ENCODE data around the gene FZD10. TPM values are rescaled to one million over a fixed set of nuclear protein-coding genes. Genes with fewer than 3 reads are reported as not detected.

FZD10 gene
- total RNA-seq, 1 experiment from 2014 or later: not detected

DNA sequence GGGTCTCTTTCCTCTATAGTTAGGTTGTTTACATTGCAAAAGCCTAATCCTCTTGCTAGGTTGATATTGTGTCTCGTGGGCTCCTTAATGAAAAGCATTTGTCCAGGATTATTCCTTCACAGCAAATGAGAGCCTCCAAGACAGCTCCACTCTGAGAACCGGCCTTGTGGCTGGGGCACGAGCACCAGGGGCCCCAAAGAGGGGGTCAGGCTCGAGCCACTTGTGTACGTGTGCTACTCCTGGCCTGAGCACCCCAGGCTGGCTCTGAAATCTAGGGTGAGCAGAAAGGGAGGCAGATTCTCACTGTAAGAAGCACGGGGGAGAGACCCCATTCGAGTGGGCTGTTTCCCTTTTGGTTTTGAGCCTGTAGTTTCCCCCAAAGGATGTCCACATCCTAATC is 45.0 kb upstream of the FZD10 start:
- TF ChIP-seq, protein P1, sequence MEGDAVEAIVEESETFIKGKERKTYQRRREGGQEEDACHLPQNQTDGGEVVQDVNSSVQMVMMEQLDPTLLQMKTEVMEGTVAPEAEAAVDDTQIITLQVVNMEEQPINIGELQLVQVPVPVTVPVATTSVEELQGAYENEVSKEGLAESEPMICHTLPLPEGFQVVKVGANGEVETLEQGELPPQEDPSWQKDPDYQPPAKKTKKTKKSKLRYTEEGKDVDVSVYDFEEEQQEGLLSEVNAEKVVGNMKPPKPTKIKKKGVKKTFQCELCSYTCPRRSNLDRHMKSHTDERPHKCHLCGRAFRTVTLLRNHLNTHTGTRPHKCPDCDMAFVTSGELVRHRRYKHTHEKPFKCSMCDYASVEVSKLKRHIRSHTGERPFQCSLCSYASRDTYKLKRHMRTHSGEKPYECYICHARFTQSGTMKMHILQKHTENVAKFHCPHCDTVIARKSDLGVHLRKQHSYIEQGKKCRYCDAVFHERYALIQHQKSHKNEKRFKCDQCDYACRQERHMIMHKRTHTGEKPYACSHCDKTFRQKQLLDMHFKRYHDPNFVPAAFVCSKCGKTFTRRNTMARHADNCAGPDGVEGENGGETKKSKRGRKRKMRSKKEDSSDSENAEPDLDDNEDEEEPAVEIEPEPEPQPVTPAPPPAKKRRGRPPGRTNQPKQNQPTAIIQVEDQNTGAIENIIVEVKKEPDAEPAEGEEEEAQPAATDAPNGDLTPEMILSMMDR (IDR thresholded peaks at IDR 0.05; ENCODE audit: unreplicated experiment): no peak
- BruUV-seq (replicated peaks): no TSS peak
- Mint-ChIP-seq H3K4me3 (ENCODE audit: unreplicated experiment) (no peak overlapping the region), H3K36me3 (ENCODE audit: insufficient read depth, unreplicated experiment) (no peaks in the 10 kb centered on the region), H3K27me3 (ENCODE audit: insufficient read depth, unreplicated experiment) (no peaks in the 10 kb centered on the region), H3K4me1 (ENCODE audit: insufficient read depth, unreplicated experiment) (no peaks in the 10 kb centered on the region), H3K9me3 (ENCODE audit: unreplicated experiment) (no peaks in the 10 kb centered on the region), H3K27ac (ENCODE audit: low read depth, unreplicated experiment) (no peak overlapping the region)
- POLR2A ChIA-PET: interaction anchor here (1.0 to 1.7 kb wide), 2 partner anchors 9 to 19 kb away, joined by 4 to 6 read pairs; no protein-coding TSS in a partner anchor
- CTCF ChIA-PET: no interaction called here
- DNase-seq (ENCODE audit: unreplicated experiment): no peak
- intact Hi-C loops (cut with micrococcal nuclease): no loop called here

DNA sequence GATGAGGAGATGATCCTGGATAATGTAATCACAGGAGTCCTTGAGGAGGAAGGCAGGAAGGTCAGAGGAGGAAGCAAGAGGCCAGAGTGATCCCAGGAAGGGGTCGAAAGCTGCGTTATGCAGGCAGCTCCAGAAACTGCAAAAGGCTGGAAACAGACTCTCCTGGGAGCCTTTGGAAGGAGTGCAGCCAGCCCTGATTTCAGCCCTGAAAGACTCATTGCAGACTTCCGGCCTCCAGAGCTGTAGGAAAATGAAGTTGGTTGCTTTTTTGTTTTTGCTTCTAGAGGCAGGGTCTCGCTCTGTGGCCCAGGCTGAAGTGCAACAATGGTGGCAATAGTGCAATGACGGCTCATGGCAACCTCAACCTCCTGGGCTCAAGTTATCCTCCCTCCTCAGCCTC is 44.6 kb upstream of the FZD10 start:
- BruUV-seq (replicated peaks): no TSS peak
- CTCF ChIA-PET: no interaction called here
- DNase-seq (ENCODE audit: unreplicated experiment): no peak
- Mint-ChIP-seq H3K27ac (ENCODE audit: low read depth, unreplicated experiment) (no peak overlapping the region), H3K9me3 (ENCODE audit: unreplicated experiment) (no peaks in the 10 kb centered on the region), H3K27me3 (ENCODE audit: insufficient read depth, unreplicated experiment) (no peaks in the 10 kb centered on the region), H3K4me1 (ENCODE audit: insufficient read depth, unreplicated experiment) (no peaks in the 10 kb centered on the region), H3K4me3 (ENCODE audit: unreplicated experiment) (no peak overlapping the region), H3K36me3 (ENCODE audit: insufficient read depth, unreplicated experiment) (no peaks in the 10 kb centered on the region)
- POLR2A ChIA-PET: interaction anchor here (1.0 to 1.7 kb wide), 2 partner anchors 10 to 20 kb away, joined by 4 to 6 read pairs; no protein-coding TSS in a partner anchor
- TF ChIP-seq, protein P1 (IDR thresholded peaks at IDR 0.05; ENCODE audit: unreplicated experiment): no peak
- intact Hi-C loops (cut with micrococcal nuclease): no loop called here

DNA sequence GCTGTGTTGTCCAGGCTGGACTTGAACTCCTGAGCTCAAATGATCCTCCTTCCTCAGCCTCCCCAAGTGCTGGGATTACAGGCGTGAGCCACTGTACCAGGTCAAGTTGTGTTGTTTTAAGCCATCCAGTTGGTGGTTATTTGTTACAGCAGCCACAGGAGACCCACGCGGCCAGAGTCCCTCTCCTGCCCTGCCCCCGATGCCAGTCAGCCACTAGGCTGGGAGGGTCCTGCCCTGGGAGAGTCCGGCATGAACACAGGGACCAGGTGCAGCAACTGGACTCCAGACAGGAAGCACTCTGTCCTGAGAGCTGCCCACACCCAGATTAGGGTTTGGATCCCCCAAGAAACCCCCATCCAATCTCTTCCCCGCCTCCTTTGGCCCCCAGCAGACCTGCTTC is 44.1 kb upstream of the FZD10 start:
- H3K36me3 Mint-ChIP-seq (ENCODE audit: insufficient read depth, unreplicated experiment): no peaks in the 10 kb centered on the region
- TF ChIP-seq, protein P1 (IDR thresholded peaks at IDR 0.05; ENCODE audit: unreplicated experiment): no peak
- H3K4me1 Mint-ChIP-seq (ENCODE audit: insufficient read depth, unreplicated experiment): no peaks in the 10 kb centered on the region
- intact Hi-C loops (cut with micrococcal nuclease): no loop called here
- POLR2A ChIA-PET: interaction anchor here (1.0 to 1.7 kb wide), 2 partner anchors 10 to 20 kb away, joined by 4 to 6 read pairs; no protein-coding TSS in a partner anchor
- BruUV-seq (replicated peaks): no TSS peak
- H3K27ac Mint-ChIP-seq (ENCODE audit: low read depth, unreplicated experiment): no peak overlapping the region
- no peak for DNase-seq (ENCODE audit: unreplicated experiment)
- H3K4me3 Mint-ChIP-seq (ENCODE audit: unreplicated experiment): no peak overlapping the region
- no peaks in the 10 kb centered on the region for H3K9me3 Mint-ChIP-seq (ENCODE audit: unreplicated experiment)
- no peaks in the 10 kb centered on the region for H3K27me3 Mint-ChIP-seq (ENCODE audit: insufficient read depth, unreplicated experiment)
- CTCF ChIA-PET: interaction anchor here (1.2 kb wide), 1 partner anchor 18 kb away, joined by 3 read pairs; no protein-coding TSS in a partner anchor

DNA sequence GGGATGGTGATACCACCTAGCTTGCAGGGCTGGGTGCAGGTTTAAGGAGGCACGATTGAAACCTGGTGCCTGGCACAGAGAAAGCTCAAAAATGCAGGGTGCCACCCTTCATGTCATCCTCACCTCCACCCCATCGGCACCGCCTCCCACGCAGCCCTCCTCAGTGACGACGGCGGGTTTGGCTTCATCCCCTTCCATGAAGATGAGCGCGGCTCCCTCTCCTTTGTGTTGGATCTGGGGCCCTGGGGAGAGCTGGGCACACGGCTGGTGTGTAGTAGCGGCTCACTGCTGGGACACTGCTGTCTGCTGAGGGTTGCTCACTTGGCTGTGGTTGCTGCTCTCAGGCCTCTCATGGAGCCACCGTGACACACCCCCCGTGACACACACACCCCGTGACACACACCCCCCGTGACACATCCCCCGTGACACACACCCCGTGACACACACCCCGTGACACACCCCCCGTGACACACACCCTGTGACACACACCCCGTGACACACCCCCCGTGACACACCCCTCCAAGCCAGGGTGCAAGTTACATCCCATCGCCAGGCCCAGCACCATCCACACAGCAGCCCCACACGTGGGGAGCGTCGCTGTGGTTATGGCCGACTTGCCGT is 42.9 kb upstream of the FZD10 start:
- H3K27me3 Mint-ChIP-seq (ENCODE audit: insufficient read depth, unreplicated experiment): no peaks in the 10 kb centered on the region
- no TSS peak for BruUV-seq (replicated peaks)
- ChIA-PET POLR2A (no interaction called here), CTCF (interaction anchor here (0.5 to 1.2 kb wide), 2 partner anchors 20 to 93 kb away, joined by 3 read pairs; no protein-coding TSS in a partner anchor)
- no peaks in the 10 kb centered on the region for H3K9me3 Mint-ChIP-seq (ENCODE audit: unreplicated experiment)
- no peak overlapping the region for H3K4me3 Mint-ChIP-seq (ENCODE audit: unreplicated experiment)
- no peaks in the 10 kb centered on the region for H3K36me3 Mint-ChIP-seq (ENCODE audit: insufficient read depth, unreplicated experiment)
- no peaks in the 10 kb centered on the region for H3K4me1 Mint-ChIP-seq (ENCODE audit: insufficient read depth, unreplicated experiment)
- TF ChIP-seq, protein P1 (IDR thresholded peaks at IDR 0.05; ENCODE audit: unreplicated experiment): no peak
- no peak overlapping the region for H3K27ac Mint-ChIP-seq (ENCODE audit: low read depth, unreplicated experiment)
- intact Hi-C loops (cut with micrococcal nuclease): no loop called here
- no peak for DNase-seq (ENCODE audit: unreplicated experiment)
